Measurements from ENCODE around the gene GNG12.

- TF ChIP-seq CTCF (IDR thresholded peaks at IDR 0.05) (no peak), POLR2A (IDR thresholded peaks at IDR 0.05) (no peak)
Observed at GRCh38 chr1:67715819-67716218, 117.4 kb downstream of the GNG12 start.

All from adrenal gland (tissue), 5 donors.